GM18505 (cell line): ENCODE measurements around the gene ANKRD35.

ENCODE experiments used
- ATAC-seq: cut with Tn5 transposase; IDR thresholded peaks from one replicate; pipeline ENCODE4 v1.9.1; 2021; ENCODE audit not compliant: unreplicated experiment
- POLR2A ChIP-seq: IDR thresholded peaks from 4 replicates; pipeline ENCODE4 v1.6.1; 2011; ENCODE audit warnings: borderline replicate concordance; ENCODE audit not compliant: insufficient read depth, insufficient read length; ENCODE audit errors: extremely low read depth

ANKRD35 gene

DNA sequence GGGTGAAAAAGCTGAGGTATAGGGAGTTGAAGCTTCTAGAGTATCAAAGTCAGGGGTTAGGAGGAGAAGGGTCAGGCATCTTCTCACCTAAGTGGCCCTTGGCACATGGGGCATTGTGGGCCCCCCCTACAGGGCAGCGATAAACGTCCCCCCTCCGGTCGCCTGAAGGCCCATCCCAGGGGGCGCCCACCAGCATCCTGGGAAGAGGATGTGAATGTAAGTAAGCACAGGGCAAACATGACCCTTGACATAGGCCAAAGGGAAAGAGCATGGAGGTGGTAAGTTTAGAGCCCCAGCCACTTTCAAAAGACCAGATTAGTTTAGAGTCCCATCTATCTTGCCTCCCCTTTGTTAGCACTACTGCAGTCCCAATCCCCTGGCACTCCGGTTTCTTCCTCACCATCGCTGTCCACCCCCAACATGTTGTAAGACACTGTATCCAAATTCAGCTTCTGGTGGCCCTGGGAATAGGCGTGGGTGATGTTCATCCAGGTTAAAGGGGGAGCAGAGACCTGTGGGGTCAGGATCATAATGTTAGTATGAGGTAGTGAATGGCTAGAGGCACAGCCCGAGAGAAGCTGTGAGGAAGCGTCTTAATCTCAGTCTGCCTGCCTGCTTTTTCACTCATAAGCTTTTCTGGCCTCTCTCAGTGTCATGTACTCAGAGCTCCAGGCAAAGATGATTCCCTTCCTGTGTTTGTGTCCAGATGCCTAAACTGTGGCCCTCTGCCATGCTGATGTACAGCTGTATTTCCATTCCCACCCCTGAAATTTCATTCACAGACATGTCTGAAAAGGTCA, 21.5 kb upstream of the ANKRD35 start:
- ATAC-seq = no peak

DNA sequence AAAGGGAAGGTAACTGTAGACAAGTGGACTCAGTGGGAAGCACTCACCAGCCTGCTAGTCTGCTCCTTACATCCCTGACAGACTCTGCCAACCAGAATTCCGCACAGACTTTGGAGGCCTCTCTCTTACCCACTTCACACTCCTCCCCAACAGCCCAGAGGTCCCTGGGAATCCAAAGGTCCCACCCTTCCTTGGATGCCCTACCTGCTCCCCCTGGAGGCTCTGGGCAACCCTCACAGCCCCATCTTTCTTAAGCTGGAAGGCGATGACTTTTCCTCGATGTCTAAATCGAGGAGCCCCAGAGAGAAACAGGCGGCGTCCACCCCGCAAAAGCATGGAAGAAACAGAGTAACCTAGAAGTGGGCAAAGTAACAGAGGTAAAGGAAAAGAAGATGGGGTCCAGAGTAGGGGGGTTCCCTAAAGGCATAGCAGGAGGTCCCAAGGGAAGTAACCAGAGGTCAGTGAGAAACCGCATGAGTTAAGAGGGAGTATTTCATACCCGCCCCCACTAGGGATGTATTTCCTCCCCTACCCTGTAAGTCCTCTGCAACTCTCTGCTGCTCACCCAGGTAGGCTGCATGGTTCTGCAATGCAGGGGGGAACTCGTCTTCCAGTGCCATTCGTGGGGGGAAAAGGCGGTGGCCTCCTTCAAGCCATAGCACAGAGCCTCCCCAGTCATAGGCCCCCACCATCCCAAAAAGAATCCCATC, 15.8 kb upstream of the ANKRD35 start:
- no peak for ATAC-seq

More for the DNA sequence above, 21.5 kb upstream of the ANKRD35 start:
- no peak for TF ChIP-seq POLR2A

GRCh38 chr1:145898756-145899155, 13.1 kb upstream of the ANKRD35 start:
- no peak for TF ChIP-seq POLR2A
- ATAC-seq = no peak

More for the DNA sequence above, 15.8 kb upstream of the ANKRD35 start:
- TF ChIP-seq POLR2A = no peak

- ATAC-seq = no peak
- no peak for TF ChIP-seq POLR2A
Observed at GRCh38 chr1:145897969-145898368, 12.3 kb upstream of the ANKRD35 start.

- no peak for TF ChIP-seq POLR2A
- ATAC-seq = no peak
Observed at GRCh38 chr1:145895471-145895870, 9.8 kb upstream of the ANKRD35 start.

GRCh38 chr1:145893306-145894055, 7.8 kb upstream of the ANKRD35 start:
- ATAC-seq = no peak
- no peak for TF ChIP-seq POLR2A

- no peak for ATAC-seq
- TF ChIP-seq POLR2A = no peak
Observed at GRCh38 chr1:145892486-145893087, 6.9 kb upstream of the ANKRD35 start.

DNA sequence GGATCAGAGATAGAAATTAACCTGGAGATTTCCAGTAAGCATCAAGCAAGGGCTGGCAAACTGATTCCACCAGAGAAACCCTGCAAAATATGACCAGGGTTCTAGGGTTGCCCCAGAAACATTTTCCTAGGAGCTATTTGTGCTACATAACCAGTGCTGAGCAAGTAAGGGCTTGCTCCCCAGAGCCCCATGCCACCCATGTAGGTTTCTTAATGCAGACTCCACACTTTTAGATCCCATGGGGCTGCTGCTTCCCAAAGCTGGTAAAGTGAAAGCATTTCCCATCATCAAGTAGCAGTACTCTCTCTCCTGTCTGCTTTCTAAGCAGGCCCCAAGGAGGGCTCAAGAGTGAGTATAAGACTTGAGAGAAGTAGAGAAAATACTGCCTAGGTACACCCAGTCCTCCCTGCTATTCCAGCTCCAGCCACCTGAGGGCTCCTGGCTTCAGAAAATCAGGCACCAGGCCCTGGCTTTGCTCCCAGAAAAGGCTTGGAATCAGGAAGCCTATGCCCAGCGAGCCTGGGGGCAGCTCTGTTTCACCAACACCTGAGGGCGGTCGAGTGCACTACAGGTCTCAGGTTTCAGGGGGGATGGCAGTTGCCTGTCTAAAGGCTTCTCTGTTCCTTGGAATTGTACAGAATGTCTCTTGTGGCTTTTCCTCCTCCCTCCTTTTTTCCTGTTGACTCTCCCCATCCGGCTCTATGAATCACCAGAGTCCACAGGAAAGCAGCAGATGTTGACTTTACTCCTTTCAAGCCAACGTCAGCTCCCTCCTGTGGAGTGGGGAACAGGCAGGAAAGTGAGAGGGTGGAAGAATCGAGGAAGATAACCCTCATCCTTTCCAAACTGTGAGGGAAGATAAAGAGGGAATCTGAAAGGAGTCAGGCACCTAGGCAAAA, 6.2 kb upstream of the ANKRD35 start:
- no peak for ATAC-seq
- TF ChIP-seq POLR2A = no peak

DNA sequence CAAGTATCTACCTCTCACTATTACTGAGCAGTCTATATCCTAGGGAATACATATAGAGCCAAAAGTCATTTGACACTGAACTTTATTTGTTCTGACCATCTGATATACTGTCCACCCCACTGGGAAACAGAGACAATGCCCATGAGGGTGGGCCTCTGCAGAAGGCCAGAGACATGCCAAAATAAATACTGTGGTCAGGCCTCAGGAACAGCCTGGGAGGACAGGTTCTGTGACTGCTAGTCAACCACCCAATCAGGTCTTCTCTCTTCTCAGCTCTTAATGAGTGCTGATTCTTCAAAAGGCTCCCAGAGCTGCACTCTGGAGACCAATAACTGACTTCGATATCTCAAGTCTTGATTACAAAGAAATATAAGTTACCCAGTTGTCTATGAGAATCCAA, 5.5 kb upstream of the ANKRD35 start:
- no peak for TF ChIP-seq POLR2A
- ATAC-seq = no peak

DNA sequence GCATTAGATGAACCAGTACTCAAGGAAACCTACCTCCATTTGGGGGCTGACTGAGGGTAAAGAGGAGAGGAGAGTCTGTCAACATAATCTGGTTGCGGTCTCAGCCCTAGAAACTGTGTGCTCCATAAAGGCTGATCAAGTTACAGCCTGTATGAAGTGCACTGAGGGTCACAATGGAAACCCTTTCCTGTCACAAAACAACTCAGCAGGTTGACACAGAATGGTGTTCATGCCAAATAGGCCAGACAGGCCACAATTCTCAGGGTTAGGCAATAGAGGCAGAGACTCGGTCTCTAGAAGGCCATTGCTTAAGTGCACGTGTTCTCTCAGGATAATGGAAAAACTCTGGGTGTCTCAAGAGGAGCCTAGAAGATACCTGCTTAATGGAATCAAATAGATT, 4.1 kb upstream of the ANKRD35 start:
- no peak for ATAC-seq
- no peak for TF ChIP-seq POLR2A

GRCh38 chr1:145887631-145888030, 2.0 kb upstream of the ANKRD35 start:
- no peak for TF ChIP-seq POLR2A
- no peak for ATAC-seq

- no peak for TF ChIP-seq POLR2A
- no peak for ATAC-seq
Observed at GRCh38 chr1:145886816-145887215, 1.1 kb upstream of the ANKRD35 start.
